Measurements from ENCODE around the gene EED. TPM values are rescaled to one million over a fixed set of nuclear protein-coding genes. Genes with fewer than 3 reads are reported as not detected.

EED gene
- total and polyA plus RNA-seq, 9 of the 15 experiments (the other 6 are each of a cell fraction or from before 2014, with no cell fraction given) = 33.0 to 110 (median 55.1) TPM

DNA sequence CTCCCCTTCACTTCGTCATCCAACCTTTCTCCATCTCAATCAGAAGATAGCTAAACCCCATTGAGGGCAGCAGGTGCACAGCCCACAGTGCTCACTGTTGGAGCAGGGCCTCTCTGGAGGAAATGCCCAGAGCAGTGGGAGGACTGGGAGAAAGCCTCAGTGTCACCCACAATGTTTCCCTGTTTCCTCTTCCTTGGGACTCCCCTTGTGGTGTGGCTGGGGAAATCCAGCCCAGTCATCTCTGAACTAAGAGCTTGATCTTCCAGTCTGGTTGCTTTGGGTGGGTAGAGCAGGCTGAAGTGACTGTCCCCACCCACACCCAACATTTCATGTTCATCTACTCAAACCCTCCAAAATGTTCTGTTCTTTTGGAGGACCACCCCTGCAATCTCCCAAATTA, 29.8 kb upstream of the EED start (continued):
- TF ChIP-seq UBTF (IDR thresholded peaks at IDR 0.05; ENCODE audit: borderline replicate concordance in 1 of 2, low read depth in 2 of 2, low read length in 2 of 2) = 0 out of 4 replicates have a peak, but pooled peaks of 1 of the 2 experiments have one; percentile 15
- TF ChIP-seq, protein P1, sequence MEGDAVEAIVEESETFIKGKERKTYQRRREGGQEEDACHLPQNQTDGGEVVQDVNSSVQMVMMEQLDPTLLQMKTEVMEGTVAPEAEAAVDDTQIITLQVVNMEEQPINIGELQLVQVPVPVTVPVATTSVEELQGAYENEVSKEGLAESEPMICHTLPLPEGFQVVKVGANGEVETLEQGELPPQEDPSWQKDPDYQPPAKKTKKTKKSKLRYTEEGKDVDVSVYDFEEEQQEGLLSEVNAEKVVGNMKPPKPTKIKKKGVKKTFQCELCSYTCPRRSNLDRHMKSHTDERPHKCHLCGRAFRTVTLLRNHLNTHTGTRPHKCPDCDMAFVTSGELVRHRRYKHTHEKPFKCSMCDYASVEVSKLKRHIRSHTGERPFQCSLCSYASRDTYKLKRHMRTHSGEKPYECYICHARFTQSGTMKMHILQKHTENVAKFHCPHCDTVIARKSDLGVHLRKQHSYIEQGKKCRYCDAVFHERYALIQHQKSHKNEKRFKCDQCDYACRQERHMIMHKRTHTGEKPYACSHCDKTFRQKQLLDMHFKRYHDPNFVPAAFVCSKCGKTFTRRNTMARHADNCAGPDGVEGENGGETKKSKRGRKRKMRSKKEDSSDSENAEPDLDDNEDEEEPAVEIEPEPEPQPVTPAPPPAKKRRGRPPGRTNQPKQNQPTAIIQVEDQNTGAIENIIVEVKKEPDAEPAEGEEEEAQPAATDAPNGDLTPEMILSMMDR (IDR thresholded peaks at IDR 0.05 in 2 of 3, conservative IDR thresholded peaks at IDR 0.05 in 1 of 3; ENCODE audit: insufficient read depth in 2 of 3, low read depth in 1 of 3, low read length in 3 of 3) = peak; percentile 20 to 49 (median 41); a peak in 3 of 6 replicates
- 0 out of 2 replicates have a peak, but pooled peaks have one; percentile 8 for TF ChIP-seq MAFG (tag; conservative IDR thresholded peaks at IDR 0.05)
- TF ChIP-seq RAD21 (CRISPR knock-in tag; conservative IDR thresholded peaks at IDR 0.05 in 1 of 2, IDR thresholded peaks at IDR 0.05 in 1 of 2) = peak; percentile 16 to 51; a peak in 3 of 4 replicates
